ENCODE measurements around the gene EFCC1. TPM values are rescaled to one million over a fixed set of nuclear protein-coding genes. Genes with fewer than 3 reads are reported as not detected.

The EFCC1 gene
- total RNA-seq, 1 donor from 2014 or later, result 17.2 TPM

DNA sequence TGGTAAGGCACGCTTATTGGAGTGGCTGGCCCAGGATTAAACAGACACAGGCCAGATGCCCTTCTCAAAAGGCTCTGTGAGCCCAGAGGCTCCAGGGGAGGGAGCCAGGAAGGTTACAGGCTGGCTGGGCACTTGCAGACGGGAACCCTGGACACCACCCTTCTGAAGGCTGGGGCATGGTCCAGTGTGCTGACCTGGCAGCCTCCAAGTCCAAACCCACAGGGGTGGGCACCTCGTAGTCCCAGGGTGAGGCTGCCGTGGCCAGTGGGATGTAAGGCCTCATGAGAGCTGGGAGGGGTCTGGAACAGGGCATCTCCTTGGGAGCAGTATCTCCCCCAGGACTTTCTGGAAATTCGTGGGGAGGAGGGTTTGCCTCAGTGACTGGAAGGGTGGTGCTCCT, 19.6 kb downstream of the EFCC1 start:
- Histone ChIP-seq H3K27ac (peak overlapping the region; percentile 58), H3K4me1 (peaks cover 54% of the 10 kb centered on the region)
- peak; percentile 56 for DNase-seq

GRCh38 chr3:129021140-129021551, 20.0 kb downstream of the EFCC1 start:
- no peak for TF ChIP-seq CTCF (IDR thresholded peaks at IDR 0.05)
- Histone ChIP-seq H3K27ac (peak overlapping the region; percentile 58), H3K36me3 (no peaks in the 10 kb centered on the region), H3K4me3 (no peak overlapping the region), H3K9me3 (no peaks in the 10 kb centered on the region), H3K27me3 (no peaks in the 10 kb centered on the region), H3K4me1 (peaks cover 54% of the 10 kb centered on the region)
- DNase-seq, result peak; percentile 5
- intact Hi-C loops (cut with DNase I), result no loop called here
- ATAC-seq, result no peak

More for the DNA sequence above, 19.6 kb downstream of the EFCC1 start:
- Histone ChIP-seq H3K36me3 (no peaks in the 10 kb centered on the region), H3K9me3 (no peaks in the 10 kb centered on the region), H3K27me3 (no peaks in the 10 kb centered on the region), H3K4me3 (no peak overlapping the region)
- intact Hi-C loops (cut with DNase I), result no loop called here
- ATAC-seq, result no peak
- TF ChIP-seq CTCF (IDR thresholded peaks at IDR 0.05), result no peak

- peak; percentile 80 for DNase-seq
- H3K4me3 ChIP-seq, result no peak overlapping the region
- peak overlapping the region; percentile 72 for H3K27ac ChIP-seq
- no peaks in the 10 kb centered on the region for H3K36me3 ChIP-seq
- H3K27me3 ChIP-seq, result no peaks in the 10 kb centered on the region
- no peak for TF ChIP-seq CTCF (IDR thresholded peaks at IDR 0.05)
- peak; percentile 32 for ATAC-seq
- intact Hi-C loops (cut with DNase I), result no loop called here
- peaks cover 51% of the 10 kb centered on the region for H3K4me1 ChIP-seq
- no peaks in the 10 kb centered on the region for H3K9me3 ChIP-seq
These were observed 21.3 kb downstream of the EFCC1 start for GRCh38 chr3:129022114-129023007.

- no peak for TF ChIP-seq CTCF (IDR thresholded peaks at IDR 0.05)
- no peaks in the 10 kb centered on the region for H3K36me3 ChIP-seq
- intact Hi-C loops (cut with DNase I), result no loop called here
- ATAC-seq (no peak), DNase-seq (no peak)
- no peaks in the 10 kb centered on the region for H3K9me3 ChIP-seq
- peaks cover 48% of the 10 kb centered on the region for H3K4me1 ChIP-seq
- peak overlapping the region; percentile 72 for H3K27ac ChIP-seq
- no peak overlapping the region for H3K4me3 ChIP-seq
- H3K27me3 ChIP-seq, result no peaks in the 10 kb centered on the region
These were observed 21.9 kb downstream of the EFCC1 start for GRCh38 chr3:129023008-129023358.

GRCh38 chr3:129023909-129024308, 22.8 kb downstream of the EFCC1 start:
- Histone ChIP-seq H3K4me1 (peaks cover 44% of the 10 kb centered on the region), H3K27me3 (no peaks in the 10 kb centered on the region), H3K4me3 (no peak overlapping the region), H3K9me3 (no peaks in the 10 kb centered on the region), H3K36me3 (no peaks in the 10 kb centered on the region), H3K27ac (peak overlapping the region; percentile 72)
- no peak for ATAC-seq
- intact Hi-C loops (cut with DNase I), result no loop called here
- no peak for DNase-seq
- TF ChIP-seq CTCF (IDR thresholded peaks at IDR 0.05), result peak; percentile 11
